Erythroblast (primary cell): ENCODE results near the gene SGCE.

Source experiments
- DNase-seq, 2 experiments: peaks; one replicate each; lab custom pipeline; 2025; lab: John Stamatoyannopoulos, UW
- GATA1 ChIP-seq: IDR thresholded peaks from 2 replicates; pipeline ENCODE4 v1.6.1; 2011; ENCODE audit warnings: low read depth, mild to moderate bottlenecking, control low read depth, low read length, moderate library complexity
- POLR2A ChIP-seq: IDR thresholded peaks from 2 replicates; pipeline ENCODE4 v1.6.1; 2011; ENCODE audit warnings: mild to moderate bottlenecking, low read length

The SGCE gene

DNA sequence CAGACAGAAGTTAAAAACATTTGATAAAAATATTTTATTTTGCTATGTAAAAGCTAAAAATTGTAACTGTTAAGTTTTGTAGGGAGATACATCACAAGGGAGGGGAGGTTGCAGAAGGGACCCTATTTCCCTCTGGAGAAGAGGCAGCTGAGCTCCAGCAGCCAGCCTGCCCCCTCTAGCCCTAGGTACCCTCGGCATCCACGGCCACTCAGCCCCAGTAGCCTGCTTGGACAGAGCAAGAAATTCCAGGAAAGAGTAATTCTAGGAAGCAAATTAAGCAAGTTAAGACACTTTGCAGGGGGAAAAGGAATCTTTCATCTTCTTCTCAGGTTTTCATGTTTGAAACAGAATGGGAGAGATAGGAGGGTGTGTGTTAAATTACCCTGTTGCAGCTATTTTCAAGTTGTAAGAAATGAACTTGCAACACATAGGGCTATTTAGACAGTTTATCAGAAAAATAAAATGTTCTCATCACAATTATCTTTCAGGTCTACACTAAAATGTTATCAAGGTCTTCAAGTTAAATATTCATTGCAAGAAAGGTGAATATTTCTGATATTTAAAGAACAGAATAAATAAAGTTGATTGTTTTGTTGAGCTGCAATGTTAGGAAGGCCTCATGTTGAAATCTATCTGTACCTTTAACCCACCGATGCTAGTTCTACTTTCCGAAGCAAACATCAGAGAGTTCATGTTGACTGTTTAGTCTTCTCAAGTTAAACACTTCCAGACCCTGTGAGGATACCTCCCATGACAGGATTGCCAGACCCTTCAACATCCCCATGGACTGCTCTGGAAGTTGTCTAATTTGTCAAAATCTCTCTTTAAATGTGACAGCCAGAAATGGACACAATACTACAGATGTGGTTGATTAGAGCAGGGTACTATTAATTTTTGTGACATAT lies 5.5 kb downstream of the SGCE start:
- TF ChIP-seq POLR2A (no peak), GATA1 (no peak)
- no peak for DNase-seq

DNA sequence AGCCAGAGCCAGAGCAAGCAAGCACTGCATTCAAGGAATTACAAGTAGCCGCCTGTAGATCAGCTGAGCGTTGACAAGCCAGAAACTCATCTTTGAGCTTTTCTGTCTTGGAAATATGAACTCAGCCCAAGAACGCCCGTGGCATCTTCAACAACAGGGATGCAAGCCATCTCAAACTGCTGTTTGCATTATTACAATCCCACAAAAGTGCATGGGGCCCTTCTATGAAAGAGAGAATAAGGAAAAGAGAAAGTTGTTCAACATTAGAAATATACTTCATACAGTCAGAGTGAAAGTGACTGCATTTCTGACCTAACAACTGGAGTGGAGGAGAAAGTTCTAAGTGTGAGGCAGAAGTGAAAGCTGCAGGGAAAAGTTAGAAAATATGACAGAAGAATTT lies 6.5 kb downstream of the SGCE start:
- TF ChIP-seq GATA1 (no peak), POLR2A (no peak)
- no peak for DNase-seq

DNA sequence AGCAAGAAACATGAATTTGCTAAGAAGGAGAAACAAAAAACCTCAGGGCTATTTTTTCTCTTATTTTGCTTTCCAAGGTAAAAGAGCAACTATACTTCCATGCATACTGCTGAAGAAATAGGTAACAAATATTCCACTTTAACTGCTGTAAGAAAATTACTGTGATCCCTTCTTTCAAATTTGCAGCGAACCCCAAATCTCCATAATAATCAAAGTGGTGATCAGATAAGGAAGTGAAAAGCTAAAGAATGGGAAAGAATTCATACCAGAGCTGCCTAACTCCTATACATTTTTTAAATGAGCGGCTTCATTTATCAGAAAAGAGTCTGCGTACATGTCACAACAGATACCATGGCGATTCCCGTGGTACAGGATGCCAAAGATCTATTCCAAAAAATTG lies 7.2 kb downstream of the SGCE start:
- no peak for DNase-seq
- no peak for TF ChIP-seq GATA1
- TF ChIP-seq POLR2A = no peak

DNA sequence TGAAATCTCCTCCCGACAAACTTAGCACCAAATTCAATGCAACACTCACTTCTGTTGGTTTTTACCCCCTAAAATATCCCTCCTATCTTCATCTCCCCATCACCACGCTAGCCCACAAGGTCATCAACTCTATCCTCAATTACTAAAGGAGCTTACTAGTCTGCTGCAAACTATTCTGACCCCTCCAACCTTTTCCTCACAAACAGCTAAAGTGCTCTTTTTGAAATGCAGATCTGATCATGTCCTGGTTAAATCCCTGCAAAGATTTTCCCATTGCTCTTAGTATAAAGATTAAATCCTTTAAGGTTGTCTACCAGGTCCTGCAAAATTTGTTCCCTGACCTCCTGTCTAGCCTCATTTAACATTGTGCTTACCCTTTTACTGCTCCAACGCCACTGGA lies 8.6 kb downstream of the SGCE start:
- no peak for DNase-seq
- TF ChIP-seq GATA1 = no peak
- no peak for TF ChIP-seq POLR2A

DNA sequence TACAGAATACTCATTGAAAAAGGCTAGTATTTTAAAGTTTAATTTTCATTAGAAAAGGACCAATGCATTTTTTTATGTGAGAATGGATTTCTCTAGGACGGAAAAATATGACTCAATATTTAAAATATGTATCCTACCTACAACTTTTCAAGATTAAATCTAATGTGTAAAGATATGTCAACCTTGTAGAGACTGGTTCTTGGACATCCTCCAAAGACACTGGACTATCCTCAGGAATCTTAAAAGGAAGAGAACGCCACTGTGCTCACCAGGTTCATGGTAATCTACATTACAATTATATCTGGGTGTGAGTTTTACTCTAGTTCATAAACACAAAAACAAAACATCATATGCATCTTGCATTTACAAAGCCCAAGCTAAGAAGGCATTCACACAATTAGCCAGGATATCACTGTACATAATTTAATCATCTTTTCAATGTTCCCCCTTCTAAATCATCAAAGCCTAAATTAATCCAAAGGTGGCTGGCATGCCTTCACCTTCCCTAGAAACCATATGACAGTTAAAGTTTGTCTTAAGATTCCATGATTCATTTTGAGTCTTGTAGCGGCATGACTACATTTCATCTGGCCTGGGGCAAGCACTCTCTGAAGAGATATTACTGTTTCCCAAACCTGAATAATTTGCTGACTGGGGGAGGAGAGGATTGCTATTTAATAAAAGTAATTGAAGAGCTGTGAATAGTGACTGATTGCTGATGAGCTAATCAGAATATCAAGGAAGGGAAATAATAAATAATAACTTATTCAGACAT lies 12.0 kb downstream of the SGCE start:
- no peak for TF ChIP-seq GATA1
- TF ChIP-seq POLR2A = no peak
- DNase-seq = no peak

DNA sequence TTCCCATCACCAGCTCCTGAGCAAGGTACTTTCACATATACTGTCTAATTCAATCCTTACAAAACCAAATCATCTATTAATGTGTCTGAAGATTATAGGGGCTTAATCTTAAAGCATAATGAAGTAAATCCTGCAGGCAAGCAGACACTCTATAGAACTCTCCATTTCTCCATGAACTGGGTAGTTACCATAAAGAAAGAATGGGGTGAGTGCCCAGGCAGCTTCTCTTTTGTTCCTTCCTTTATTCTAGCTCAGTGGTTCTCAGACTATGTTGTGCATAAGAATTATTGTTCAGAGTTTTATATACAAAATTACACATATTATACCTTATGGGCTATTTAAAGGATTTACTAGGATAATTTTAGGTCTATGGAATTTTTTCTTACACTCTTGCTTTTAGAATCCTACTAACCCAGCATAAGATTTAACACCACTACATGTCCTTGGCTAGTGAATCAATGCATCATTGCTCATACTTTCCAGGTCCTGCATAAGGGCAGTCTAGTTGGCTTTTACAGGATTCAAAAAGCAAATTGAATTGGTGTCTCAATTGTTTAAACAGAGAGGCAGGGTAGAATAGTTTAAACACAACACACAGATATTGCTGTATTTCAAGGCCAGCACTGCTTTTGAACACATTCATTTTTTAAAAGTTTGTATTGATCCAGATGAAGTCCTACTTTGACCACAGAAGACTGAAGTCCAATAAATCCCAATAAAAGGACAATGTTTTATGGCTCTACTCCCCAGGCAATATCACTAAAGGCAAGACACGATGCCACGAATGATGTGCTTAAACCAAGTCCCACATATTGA lies 12.9 kb downstream of the SGCE start:
- TF ChIP-seq GATA1 (no peak), POLR2A (no peak)
- no peak for DNase-seq

DNA sequence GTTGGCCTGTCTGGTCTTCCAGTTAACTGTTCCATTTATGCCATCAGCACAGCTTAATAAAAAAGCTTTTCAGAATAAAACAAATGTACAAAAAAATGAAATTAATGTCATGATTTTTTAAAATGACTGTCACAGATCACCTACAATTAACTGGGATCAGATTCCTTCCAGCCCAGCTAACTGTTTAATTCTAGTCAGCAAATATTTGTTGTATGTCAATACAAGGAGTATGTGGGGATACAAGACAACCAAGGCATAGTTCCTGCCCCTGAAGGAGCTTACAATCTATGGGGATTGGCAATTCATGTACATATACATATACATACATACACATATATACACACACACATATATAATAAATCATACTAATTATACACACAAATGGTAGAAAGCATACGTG lies 16.5 kb downstream of the SGCE start:
- TF ChIP-seq POLR2A (no peak), GATA1 (no peak)
- DNase-seq = no peak

DNA sequence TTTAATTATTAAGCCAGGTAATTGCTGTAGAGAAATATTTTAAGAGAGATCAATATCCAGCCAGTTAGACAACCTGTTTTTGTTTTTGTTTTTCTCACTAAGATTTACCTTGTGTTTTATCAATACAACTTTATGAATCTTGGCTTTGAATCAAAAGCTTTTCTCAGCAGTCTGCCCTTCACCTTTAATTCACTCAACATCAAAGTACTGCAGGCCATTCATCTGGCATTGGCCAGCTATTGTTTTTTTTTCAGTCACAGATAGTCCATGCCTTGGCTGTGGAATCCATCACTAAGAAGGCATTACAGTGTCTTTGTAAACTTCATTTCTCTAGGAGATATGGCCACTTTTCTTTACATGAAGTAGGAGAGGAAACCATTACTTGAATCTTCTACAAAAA lies 20.2 kb downstream of the SGCE start:
- DNase-seq = no peak
- no peak for TF ChIP-seq POLR2A
- TF ChIP-seq GATA1 = no peak

DNA sequence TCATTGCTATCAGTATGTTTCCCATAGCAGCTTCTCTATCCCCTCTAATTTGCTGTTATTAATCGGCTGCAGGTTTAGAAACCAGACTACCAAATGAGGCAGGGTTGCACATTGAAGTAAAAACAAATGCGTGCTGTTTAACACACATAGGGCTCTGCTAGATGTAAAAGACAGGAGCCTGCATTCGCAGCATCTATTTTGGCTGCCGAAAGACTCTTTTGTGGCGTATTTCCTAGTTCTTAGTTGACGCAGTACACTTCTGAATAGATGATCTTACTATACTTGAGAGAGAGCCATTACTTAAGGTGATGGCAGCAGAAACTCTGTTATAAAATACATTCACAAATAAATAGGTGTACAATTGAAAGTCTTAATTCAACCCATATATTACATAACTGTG lies 21.4 kb downstream of the SGCE start:
- no peak for DNase-seq
- TF ChIP-seq POLR2A (no peak), GATA1 (no peak)

DNA sequence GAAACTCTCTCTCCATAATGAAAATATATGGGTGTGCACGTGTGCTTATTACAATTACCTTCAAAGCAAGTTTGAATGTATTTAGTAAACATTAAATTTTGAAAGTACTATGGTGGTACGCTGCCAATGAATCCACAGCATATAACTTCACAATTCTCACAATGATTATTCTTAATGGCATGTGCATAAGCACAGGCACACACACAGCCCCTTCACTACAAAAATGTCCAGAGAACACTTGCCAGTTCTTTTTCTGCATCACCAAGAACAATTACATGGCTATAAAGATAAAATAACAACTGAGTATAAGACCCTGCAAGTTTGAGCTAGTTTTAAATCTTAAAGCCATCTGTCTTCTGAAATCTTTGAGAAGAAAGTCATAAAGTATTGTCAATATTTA lies 22.2 kb downstream of the SGCE start:
- TF ChIP-seq GATA1 (no peak), POLR2A (no peak)
- no peak for DNase-seq

DNA sequence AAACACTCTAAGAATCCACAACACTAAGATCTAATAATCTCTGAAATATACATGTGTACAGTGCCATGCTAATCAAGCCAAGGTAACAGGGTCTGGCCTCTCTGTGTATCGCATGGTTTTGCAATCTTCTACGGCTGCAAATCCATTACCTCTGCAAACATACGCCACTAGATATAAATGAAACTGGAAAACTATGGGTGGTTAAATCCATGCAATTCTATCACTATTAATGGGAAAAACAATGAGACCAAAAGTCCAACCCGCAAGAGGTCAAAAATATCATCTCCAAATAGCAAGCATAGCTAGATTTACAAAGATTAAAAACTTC lies 23.0 kb downstream of the SGCE start:
- TF ChIP-seq GATA1 = no peak
- no peak for DNase-seq

DNA sequence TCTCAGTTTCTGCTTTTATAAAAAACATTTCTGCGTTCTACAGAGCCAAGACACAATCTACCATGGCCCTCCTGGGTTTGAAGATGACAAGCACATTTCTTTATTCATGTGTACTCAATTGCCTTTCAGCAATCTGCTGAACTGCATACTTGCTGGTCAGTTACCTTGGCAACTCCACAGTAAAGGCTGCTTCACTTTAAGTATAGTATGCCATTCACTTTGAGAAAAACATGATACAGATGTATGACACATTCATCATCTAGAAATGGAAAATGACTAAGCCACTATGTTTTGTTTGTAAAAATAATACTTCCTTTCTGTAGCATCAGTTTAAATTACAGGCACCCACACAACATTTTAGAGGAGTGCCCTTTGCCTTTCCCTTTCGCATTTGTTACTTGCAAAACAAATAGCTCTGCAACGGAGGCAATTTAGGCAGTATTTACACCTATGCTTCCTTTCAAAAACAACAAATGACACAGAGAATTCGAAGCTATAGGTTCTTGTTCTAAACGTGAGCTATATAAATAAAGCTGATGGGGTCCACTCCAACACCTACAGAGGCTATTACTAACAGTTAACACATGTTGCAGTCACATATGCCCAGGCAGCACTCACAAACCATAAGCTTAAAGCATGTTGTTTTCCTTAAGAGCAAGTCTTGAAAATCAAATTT lies 23.5 kb downstream of the SGCE start:
- no peak for TF ChIP-seq POLR2A
- TF ChIP-seq GATA1 = no peak
- no peak for DNase-seq

DNA sequence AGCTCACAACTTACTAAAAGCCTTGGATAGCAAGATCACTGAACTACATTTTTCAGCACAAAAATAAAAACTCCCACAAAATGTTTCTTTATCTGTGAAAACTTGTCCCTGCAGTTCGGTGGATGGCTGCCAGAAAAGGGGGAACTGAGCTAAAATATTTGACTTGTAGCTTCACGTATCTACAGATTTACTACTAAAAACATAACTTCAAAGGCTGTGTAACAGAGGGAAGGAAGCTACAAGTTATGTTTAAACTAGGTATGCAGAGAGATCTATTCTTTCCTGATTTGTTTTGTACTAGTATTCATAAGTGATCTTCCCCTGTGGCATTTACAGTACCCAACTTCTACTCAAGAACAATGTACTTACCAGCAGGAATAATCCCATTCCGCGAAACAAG lies 25.1 kb downstream of the SGCE start:
- TF ChIP-seq GATA1 (no peak), POLR2A (no peak)
- no peak for DNase-seq

DNA sequence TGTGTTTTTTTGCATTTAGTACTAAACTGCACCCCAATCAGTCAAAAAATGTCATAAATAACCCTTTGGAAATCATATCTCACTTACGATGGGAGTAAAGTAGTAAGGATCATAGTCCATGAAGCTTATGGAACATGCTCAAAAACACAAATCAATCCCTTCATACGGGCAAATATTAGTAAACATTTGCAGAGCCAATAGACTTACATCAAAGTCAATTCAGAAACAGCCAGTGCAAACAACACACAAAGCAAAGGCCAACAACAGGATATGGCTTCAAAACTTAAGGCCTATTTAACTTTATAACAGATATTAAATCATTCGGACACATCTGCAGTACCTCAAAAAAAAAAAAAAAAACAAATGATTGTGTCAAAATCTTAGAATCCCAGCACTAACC lies 32.1 kb downstream of the SGCE start:
- no peak for TF ChIP-seq POLR2A
- TF ChIP-seq GATA1 = no peak

DNA sequence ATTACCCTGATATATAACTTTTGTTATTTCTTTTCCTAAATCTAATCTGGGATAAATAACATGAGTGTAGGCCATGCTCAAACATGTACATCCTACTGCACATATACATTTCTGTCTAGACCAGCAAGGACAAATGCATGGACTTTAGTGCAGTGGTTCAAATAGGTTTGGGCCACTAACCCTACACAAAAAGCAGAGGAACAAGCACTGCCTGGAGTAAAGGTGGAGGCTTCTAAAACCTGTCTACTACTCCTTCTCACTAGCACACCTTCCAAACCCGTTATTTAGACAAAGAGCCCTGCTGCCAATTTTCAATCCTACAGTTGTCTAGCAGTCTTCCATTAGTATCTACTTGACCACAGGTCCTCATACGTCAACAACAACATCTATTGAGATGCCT lies 34.8 kb downstream of the SGCE start:
- no peak for DNase-seq

More for the DNA sequence above, 32.1 kb downstream of the SGCE start:
- DNase-seq = no peak

More for the DNA sequence above, 34.8 kb downstream of the SGCE start:
- TF ChIP-seq POLR2A (no peak), GATA1 (no peak)
